GM12875 (cell line): ENCODE measurements around the gene ANKLE2.
"Not testable (repeated sequence)": the region's sequence is repeated elsewhere in the genome, so short reads cannot be mapped to it uniquely, and the experiment has no call there.

Experiments used
- H3K4me3 ChIP-seq: one replicate; pipeline ENCODE4 v1.5.1; 2011; ENCODE audit warnings: low read depth, low read length, control low read depth
- TF ChIP-seq, protein P1 (sequence below): IDR thresholded peaks from 2 replicates; pipeline ENCODE4 v1.5.1; 2011; ENCODE audit warnings: low read depth, mild to moderate bottlenecking, control low read depth, inconsistent platforms, low read length, moderate library complexity, borderline replicate concordance; ENCODE audit not compliant: insufficient read depth

The ANKLE2 gene

DNA sequence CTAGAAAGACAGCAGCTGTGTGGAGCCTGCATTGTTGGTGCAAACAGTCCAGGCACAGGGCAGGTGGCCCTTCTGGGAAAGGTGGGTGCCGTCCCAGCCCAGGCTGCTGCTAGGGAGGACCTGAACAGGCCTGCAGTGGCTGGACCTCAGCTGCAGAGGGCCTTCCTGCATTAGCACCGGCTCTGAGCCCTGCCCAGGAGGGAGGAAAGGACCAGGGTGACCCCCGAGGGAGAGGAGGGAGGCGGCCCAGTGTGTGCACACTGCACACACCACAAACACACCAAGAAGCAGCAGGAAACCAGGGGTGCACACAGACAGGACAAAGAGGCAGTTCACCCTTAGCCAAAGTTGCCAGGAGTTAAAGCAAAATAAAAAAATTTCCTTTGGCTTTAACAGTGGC, 59.0 kb downstream of the ANKLE2 start:
- TF ChIP-seq, protein P1, sequence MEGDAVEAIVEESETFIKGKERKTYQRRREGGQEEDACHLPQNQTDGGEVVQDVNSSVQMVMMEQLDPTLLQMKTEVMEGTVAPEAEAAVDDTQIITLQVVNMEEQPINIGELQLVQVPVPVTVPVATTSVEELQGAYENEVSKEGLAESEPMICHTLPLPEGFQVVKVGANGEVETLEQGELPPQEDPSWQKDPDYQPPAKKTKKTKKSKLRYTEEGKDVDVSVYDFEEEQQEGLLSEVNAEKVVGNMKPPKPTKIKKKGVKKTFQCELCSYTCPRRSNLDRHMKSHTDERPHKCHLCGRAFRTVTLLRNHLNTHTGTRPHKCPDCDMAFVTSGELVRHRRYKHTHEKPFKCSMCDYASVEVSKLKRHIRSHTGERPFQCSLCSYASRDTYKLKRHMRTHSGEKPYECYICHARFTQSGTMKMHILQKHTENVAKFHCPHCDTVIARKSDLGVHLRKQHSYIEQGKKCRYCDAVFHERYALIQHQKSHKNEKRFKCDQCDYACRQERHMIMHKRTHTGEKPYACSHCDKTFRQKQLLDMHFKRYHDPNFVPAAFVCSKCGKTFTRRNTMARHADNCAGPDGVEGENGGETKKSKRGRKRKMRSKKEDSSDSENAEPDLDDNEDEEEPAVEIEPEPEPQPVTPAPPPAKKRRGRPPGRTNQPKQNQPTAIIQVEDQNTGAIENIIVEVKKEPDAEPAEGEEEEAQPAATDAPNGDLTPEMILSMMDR = no peak
- H3K4me3 ChIP-seq = no peak overlapping the region

GRCh38 chr12:132700212-132700822, 61.3 kb downstream of the ANKLE2 start:
- H3K4me3 ChIP-seq = no peak overlapping the region
- TF ChIP-seq, protein P1 = no peak

DNA sequence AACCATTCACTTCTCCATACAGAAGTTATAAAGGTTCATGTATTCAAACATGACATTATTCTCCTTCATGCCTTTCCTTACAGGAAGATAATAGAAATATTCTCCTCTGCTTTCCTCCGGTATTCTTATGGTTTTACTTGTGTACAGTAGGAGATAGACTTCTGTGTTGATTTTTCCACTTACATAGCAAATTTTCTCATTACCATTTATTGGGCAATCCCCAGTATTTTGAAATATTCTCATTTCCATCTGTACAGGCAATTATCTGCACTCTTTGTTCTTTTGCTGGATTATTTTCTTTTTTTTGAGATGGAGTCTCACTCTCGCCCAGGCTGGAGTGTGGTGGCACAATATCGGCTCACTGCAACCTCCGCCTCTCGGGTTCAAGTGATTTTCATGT, 63.3 kb downstream of the ANKLE2 start:
- H3K4me3 ChIP-seq = no peak overlapping the region
- TF ChIP-seq, protein P1 = no peak

- H3K4me3 ChIP-seq = no peak overlapping the region
- TF ChIP-seq, protein P1 = no peak
Measured at GRCh38 chr12:132695431-132695830, 66.2 kb downstream of the ANKLE2 start.

- not testable (repeated sequence) for H3K4me3 ChIP-seq
Measured at GRCh38 chr12:132694888-132695287, 66.7 kb downstream of the ANKLE2 start.

GRCh38 chr12:132692030-132692429, 69.6 kb downstream of the ANKLE2 start:
- not testable (repeated sequence) for H3K4me3 ChIP-seq

GRCh38 chr12:132690112-132690511, 71.5 kb downstream of the ANKLE2 start:
- no peak overlapping the region for H3K4me3 ChIP-seq
- TF ChIP-seq, protein P1 = no peak

- no peak overlapping the region for H3K4me3 ChIP-seq
- TF ChIP-seq, protein P1 = no peak
Measured at GRCh38 chr12:132689227-132689626, 72.4 kb downstream of the ANKLE2 start.
